ENCODE results near the gene ENC1. TPM values are rescaled to one million over a fixed set of nuclear protein-coding genes. Genes with fewer than 3 reads are reported as not detected.

The ENC1 gene
- polyA plus RNA-seq, 3 donors: 6.9 to 9.9 (median 9.6) TPM

DNA sequence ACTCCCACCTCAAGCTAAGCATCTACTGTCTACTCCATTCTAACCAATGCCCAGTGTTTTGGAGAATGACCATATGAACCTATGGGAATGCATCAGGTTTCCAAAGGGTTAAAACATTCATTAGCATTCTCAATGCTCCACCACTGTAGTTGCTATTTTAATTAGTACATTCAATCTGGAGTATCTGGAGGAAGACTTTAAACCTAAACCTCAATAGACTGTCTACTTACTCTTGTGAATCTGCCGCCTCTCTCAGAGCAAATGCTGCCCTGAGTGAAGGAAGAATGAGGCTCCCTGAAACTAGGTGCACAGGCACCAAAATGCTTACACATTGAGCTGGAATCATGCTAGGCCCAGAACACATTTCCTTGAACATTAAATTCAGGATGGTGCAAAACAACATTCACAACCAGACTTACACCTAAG is 2.0 kb downstream of the ENC1 start:
- H3K4me1 Mint-ChIP-seq: peaks cover 62% of the 10 kb centered on the region
- peak overlapping the region; percentile 76 to 86 (median 85) for H3K4me3 ChIP-seq (replicated peaks in 1 of 3; ENCODE audit: low read depth in 2 of 3, low read length in 3 of 3)
- H3K4me1 ChIP-seq (ENCODE audit: control insufficient read depth in 1 of 2, insufficient read depth in 2 of 2, low read length in 2 of 2): peaks cover 40 to 58% of the 10 kb centered on the region in 2 donors

DNA sequence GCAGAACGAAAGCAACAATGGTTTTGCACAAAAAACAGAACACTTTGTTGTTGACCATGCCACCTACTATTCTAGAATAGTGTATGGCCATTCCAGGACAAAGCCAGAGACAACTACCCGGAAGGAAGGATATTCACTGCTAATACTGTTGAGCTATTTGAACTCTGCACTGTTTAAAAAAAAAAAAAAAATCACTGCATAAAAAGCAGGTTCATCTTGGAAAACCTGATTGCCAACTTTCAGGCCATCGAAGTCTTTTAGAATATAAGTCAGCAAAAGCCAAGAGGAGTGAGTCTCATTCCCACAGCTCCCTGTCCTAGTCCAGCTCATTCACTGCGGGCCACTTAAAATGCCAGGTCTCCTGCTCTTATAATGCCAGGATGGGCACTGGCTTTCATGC is 4.0 kb downstream of the ENC1 start:
- no peak for DNase-seq
- no peak overlapping the region for H3K4me3 ChIP-seq (replicated peaks in 1 of 3; ENCODE audit: low read depth in 2 of 3, low read length in 3 of 3)
- H3K27me3 Mint-ChIP-seq (ENCODE audit: low read depth in 3 of 3): no peaks in the 10 kb centered on the region
- WGBS (ENCODE audit: insufficient coverage): 100% methylated on average over 3 of the region's 4 CpGs
- intact Hi-C loops (cut with micrococcal nuclease): no loop called here
- H3K9me3 ChIP-seq (replicated peaks in 1 of 2; ENCODE audit: control insufficient read depth in 1 of 2, insufficient read depth in 1 of 2, low read length in 2 of 2): no peaks in the 10 kb centered on the region
- no peak overlapping the region for H3K4me3 Mint-ChIP-seq
- peaks cover 33 to 45% of the 10 kb centered on the region in 2 donors for H3K36me3 Mint-ChIP-seq
- peaks cover 0 to 2% (median 0%) of the 10 kb centered on the region in 7 donors for H3K9me3 Mint-ChIP-seq
- H4K20me1 ChIP-seq (ENCODE audit: insufficient read depth, low read length): peaks cover 56% of the 10 kb centered on the region
- peaks cover 69% of the 10 kb centered on the region for H3K79me2 ChIP-seq (ENCODE audit: insufficient read depth, low read length)
- no peak overlapping the region for H3K27ac ChIP-seq (ENCODE audit: low read depth in 1 of 2, low read length in 2 of 2)
- H3K27me3 ChIP-seq (ENCODE audit: control insufficient read depth in 2 of 2, insufficient read depth in 2 of 2, low read length in 2 of 2): no peaks in the 10 kb centered on the region
- H3K27ac Mint-ChIP-seq: no peak overlapping the region
- no peak overlapping the region for H3K9ac ChIP-seq (ENCODE audit: insufficient read depth, low read length, poor library complexity, severe bottlenecking)
- H3K4me1 ChIP-seq (ENCODE audit: control insufficient read depth in 1 of 2, insufficient read depth in 2 of 2, low read length in 2 of 2): peaks cover 38 to 58% of the 10 kb centered on the region in 2 donors
- H3K36me3 ChIP-seq (replicated peaks in 1 of 2; ENCODE audit: control insufficient read depth in 1 of 2, insufficient read depth in 2 of 2, low read length in 2 of 2): peaks cover 26 to 31% of the 10 kb centered on the region in 2 donors
- TF ChIP-seq, protein P1, sequence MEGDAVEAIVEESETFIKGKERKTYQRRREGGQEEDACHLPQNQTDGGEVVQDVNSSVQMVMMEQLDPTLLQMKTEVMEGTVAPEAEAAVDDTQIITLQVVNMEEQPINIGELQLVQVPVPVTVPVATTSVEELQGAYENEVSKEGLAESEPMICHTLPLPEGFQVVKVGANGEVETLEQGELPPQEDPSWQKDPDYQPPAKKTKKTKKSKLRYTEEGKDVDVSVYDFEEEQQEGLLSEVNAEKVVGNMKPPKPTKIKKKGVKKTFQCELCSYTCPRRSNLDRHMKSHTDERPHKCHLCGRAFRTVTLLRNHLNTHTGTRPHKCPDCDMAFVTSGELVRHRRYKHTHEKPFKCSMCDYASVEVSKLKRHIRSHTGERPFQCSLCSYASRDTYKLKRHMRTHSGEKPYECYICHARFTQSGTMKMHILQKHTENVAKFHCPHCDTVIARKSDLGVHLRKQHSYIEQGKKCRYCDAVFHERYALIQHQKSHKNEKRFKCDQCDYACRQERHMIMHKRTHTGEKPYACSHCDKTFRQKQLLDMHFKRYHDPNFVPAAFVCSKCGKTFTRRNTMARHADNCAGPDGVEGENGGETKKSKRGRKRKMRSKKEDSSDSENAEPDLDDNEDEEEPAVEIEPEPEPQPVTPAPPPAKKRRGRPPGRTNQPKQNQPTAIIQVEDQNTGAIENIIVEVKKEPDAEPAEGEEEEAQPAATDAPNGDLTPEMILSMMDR (IDR thresholded peaks at IDR 0.05): no peak
- no peak overlapping the region for H2AFZ ChIP-seq (ENCODE audit: insufficient read depth, low read depth, low read length, poor library complexity, severe bottlenecking)
- H3K4me1 Mint-ChIP-seq: peaks cover 61% of the 10 kb centered on the region
- H3K4me2 ChIP-seq (replicated peaks; ENCODE audit: extremely low read depth, low read length, poor library complexity, severe bottlenecking): no peak overlapping the region

More for the DNA sequence above, 2.0 kb downstream of the ENC1 start:
- H3K36me3 Mint-ChIP-seq: peaks cover 28 to 37% of the 10 kb centered on the region in 2 donors
- Histone ChIP-seq H3K9me3 (replicated peaks in 1 of 2; ENCODE audit: control insufficient read depth in 1 of 2, insufficient read depth in 1 of 2, low read length in 2 of 2) (no peaks in the 10 kb centered on the region), H3K79me2 (ENCODE audit: insufficient read depth, low read length) (peaks cover 60% of the 10 kb centered on the region), H3K9ac (ENCODE audit: insufficient read depth, low read length, poor library complexity, severe bottlenecking) (no peak overlapping the region), H3K4me2 (replicated peaks; ENCODE audit: extremely low read depth, low read length, poor library complexity, severe bottlenecking) (peak overlapping the region; percentile 95), H3K27me3 (ENCODE audit: control insufficient read depth in 2 of 2, insufficient read depth in 2 of 2, low read length in 2 of 2) (no peaks in the 10 kb centered on the region), H3K27ac (ENCODE audit: low read depth in 1 of 2, low read length in 2 of 2) (peak overlapping the region in 1 of 2 donors; percentile 95), H3K36me3 (replicated peaks in 1 of 2; ENCODE audit: control insufficient read depth in 1 of 2, insufficient read depth in 2 of 2, low read length in 2 of 2) (peaks cover 22 to 25% of the 10 kb centered on the region in 2 donors), H2AFZ (ENCODE audit: insufficient read depth, low read depth, low read length, poor library complexity, severe bottlenecking) (no peak overlapping the region), H4K20me1 (ENCODE audit: insufficient read depth, low read length) (peaks cover 53% of the 10 kb centered on the region)
- H3K27me3 Mint-ChIP-seq (ENCODE audit: low read depth in 3 of 3): peaks cover 0 to under 1% (median 0%) of the 10 kb centered on the region in 3 donors
- intact Hi-C loops (cut with micrococcal nuclease): no loop called here
- peak overlapping the region; percentile 98 for H3K4me3 Mint-ChIP-seq
- DNase-seq: no peak
- H3K27ac Mint-ChIP-seq: peak overlapping the region in 3 of 7 donors; percentile 63 to 93 (median 67)
- no CpG with 5 or more reads among the region's 1 CpG for WGBS (ENCODE audit: insufficient coverage)
- peaks cover 0 to 2% (median 0%) of the 10 kb centered on the region in 7 donors for H3K9me3 Mint-ChIP-seq
- TF ChIP-seq, protein P1 (IDR thresholded peaks at IDR 0.05): no peak
